NCI-H1048 (cell line): ENCODE data around the gene HTR3D.
"Not testable (repeated sequence)": the region's sequence is repeated elsewhere in the genome, so short reads cannot be mapped to it uniquely, and the experiment has no call there.

Experiments
- DNase-seq: peaks from one replicate; lab custom pipeline; 2025; lab: John Stamatoyannopoulos, UW

HTR3D gene, protein sequence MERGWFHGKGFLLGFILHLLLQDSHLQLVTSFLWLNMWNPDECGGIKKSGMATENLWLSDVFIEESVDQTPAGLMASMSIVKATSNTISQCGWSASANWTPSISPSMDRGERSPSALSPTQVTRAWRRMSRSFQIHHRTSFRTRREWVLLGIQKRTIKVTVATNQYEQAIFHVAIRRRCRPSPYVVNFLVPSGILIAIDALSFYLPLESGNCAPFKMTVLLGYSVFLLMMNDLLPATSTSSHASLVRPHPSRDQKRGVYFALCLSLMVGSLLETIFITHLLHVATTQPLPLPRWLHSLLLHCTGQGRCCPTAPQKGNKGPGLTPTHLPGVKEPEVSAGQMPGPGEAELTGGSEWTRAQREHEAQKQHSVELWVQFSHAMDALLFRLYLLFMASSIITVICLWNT

DNA sequence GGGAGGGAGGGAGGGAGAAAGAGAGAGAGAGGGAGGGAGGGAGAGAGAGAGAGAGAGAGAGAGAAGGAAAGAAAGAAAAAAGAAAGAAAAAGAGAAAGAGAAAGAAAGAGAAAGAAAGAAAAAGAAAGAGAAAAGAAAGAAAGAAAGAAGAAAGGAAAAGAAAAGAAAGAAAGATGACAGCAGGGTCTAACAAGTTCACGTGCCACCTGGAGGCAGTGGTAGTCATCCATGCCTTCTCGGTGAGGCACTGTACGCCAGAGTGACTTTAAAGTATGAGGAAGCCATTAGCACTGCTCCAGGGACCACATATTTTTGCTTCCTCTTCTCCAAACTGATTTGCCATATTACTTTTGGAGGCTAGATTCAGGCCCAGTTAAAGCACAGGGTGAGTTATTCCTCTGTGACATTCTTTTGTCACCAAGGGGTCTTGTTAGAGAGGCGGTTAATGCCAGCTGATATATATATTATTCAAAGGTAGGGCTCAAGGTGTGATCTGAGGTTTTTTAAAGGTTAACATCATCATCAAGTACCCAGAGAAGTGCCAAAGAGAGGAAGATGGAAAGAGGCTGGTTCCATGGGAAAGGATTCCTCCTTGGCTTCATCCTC is at the start of gene HTR3D:
HTR3D (plus strand) TSS at position 556 of the 606 bp plus-strand sequence; CDS start at position 556, 0 bp downstream.
- DNase-seq: no peak

DNA sequence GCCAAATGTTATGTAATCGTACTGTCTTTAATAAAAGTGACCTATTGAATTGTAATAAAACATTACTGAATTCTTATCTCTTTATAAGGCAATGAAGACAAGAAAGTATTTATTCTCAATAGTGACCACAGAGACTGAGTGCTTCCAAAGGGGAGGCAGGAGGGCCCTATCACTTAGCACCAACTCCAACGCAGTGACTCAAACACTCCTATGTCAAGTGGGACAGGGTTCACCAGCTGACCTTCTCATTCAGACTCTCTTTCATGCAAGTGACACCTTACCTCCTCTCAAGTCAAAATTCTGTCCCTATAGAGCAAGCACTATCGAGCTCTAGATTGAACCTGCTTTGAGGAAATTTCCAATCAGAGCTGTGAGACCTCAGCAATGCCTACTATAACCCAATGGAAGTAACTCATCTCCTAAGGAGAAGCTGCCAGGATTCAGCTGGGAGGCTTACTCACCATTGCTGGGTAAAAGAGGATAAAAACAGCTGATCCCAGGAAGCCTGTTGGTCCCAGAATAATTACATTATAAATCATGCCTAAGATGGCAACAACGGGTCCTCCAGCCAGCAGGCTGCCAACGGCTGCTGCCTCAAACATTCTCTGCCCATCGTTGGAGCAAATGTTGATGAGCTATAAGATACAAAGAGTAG is 49.4 kb upstream of the HTR3D start:
- DNase-seq: no peak

GRCh38 chr3:183984127-183984740 is 47.3 kb upstream of the HTR3D start:
- DNase-seq: no peak

- no peak for DNase-seq
Measured at GRCh38 chr3:183984749-183985729, 46.5 kb upstream of the HTR3D start.

DNA sequence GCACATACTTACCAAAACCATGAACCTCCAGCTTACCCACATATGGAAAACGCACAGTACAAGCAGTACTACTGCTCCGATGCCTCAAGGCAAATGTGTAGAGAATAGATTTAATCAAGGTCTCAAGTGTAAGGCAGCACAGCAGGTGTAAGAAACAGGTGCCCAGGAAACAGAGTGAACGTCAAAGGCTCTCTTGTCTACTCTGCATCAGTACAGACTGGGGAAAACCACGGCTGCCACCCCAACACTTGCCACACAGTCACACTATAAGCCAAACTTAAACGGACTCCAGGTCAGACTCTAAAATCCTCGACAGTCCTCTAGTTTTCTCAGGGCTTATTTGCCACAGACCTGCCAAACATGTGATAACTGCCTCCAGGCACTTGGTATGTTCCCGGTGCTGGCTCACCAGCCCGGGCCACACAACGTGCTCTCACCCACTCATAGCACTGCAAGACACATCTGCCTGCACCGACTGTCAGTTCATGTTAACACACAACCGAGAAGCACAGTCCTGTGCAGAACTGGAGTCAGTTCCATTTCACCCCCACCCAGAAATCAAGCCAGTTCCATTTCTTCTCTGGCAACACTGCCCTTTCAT is 44.4 kb upstream of the HTR3D start:
- no peak for DNase-seq

- no peak for DNase-seq
Measured at GRCh38 chr3:183988216-183988790, 43.2 kb upstream of the HTR3D start.

- no peak for DNase-seq
Measured at GRCh38 chr3:183991403-183991802, 40.1 kb upstream of the HTR3D start.

- DNase-seq: no peak
Measured at GRCh38 chr3:184001761-184002160, 29.8 kb upstream of the HTR3D start.

DNA sequence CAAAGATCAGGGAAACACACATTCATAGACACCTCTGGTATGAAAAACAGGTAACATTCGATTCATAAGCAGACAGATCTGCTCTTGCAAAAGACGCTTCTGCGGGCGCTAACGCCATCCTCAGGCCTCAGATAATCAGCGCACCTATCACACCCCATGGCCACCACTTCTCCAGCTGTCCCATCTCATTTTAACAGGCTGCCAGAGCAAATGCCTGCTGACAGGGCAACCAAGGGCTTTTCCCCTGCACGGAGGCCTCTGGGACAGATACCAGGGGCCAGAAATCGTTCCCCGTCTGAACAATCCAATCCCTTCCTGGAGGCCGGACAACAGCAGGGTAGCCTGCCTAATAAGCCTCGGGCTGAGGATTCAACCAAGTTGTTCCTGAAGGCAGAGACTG is 29.1 kb upstream of the HTR3D start:
- no peak for DNase-seq

DNA sequence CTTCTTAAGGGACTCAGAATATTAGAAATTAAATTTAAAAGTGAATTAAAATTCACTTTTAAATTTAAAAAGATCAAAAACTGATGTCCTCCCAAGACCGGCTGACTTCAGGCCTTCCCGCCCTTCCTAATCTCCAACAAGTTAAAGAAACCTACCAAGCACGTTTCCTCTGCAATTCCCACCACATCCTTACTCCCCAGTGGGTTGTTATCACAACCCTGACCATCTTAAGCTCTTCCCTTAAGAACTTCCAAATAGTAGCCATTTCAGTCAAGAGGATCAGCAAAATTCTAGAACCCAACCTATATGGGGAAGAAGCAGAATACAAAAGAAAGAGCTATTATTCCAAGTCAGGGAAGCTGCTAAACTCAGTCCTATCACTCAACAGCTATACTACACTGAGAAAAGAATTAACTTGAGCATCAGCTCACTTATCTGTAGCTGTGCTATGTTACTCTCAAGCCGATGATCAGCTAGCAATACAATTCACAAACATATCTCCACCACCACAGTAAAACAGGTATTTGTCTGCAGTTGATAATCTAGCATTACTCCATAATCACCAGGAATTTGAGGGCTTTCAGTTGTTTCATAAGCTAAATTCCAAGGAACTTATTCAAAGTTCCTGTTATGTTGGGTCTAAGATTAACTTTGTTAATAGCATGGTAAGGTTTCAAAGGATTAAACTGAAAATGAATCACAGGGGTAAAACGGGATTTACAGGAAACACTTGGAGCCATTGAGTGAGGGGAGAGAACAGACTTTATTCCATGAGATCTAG is 28.2 kb upstream of the HTR3D start:
- no peak for DNase-seq

DNA sequence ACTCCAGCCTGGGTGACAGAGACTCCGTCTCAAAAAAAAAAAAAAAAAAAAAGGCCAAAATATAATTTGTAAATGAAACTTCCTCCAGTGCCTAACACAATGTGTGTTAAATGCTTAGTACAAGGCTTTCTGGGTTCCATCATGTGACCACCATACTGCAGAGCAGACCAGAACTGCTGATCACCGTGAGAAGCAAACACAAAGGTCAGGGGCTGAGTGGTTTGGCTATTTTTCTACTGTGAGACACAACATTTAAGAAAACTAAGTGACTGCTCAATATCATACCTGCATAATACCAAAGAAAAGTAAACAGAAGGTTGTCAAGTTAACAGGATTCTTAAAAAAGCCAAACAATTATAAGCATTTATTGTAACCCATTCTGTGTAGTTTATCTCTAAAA is 27.1 kb upstream of the HTR3D start:
- no peak for DNase-seq

DNA sequence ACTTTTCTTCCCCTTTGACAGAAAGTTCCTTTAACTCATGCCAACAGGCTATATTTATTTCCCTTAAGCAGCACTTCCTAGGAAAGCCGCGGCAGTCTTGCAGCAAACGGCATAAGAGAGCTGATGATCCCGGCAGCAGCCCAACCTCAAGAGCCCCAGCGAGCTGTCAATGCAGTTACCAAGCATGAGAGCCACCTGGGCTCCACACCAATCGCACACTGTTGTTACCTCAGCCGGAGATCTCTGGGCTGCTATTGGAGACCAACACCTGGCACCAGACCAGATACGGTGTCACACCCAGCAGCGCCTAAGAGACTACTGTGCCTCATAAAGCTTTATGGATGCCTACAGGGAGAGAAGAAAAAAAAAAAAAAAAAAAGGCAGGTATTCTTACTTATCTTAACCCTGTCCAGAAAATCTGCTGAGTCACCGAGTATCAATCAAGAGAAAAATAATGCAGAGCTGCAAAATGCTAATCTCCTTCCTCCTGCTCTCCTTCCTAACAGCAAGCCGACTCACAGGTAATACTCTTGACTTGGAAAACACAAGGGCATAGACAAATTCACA is 25.5 kb upstream of the HTR3D start:
- peak; percentile 78 for DNase-seq

- DNase-seq: not testable (repeated sequence)
Measured at GRCh38 chr3:184007143-184007813, 24.3 kb upstream of the HTR3D start.

GRCh38 chr3:184008161-184008560 is 23.4 kb upstream of the HTR3D start:
- DNase-seq: no peak

GRCh38 chr3:184011230-184011876 is 20.2 kb upstream of the HTR3D start:
- no peak for DNase-seq

GRCh38 chr3:184011937-184012889 is 19.3 kb upstream of the HTR3D start:
- no peak for DNase-seq

DNA sequence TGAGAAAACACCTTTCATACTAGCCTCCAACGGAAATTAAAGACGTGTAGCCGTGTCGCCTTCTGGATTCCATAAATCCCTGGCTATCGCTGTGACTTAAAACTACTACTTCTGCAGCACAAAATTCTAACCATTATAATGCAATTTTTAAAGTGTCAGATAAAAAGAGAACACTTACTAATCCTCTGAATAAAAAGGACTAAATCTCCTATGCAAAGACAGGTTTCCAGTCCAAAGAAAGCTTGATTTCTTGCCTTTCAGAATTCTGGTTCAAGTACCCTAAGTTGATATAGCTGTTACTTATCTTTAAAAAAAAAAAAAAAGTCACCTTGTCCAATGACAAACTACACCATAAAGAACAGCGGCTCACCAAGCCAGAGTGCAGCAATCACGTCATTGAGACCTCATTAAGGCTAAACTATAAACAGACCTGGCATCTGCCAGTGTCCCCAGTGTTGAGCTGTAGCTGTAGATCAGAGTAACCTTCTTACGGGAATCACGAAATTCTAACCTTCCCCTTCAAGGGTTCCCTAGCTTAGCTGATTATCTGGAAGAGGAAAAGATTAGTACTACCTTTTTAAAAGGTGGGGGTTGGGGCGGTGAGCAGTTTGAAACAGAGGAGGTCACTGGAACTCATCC is 16.0 kb upstream of the HTR3D start:
- DNase-seq: no peak
